ENCODE results near the gene DIS3L2.

DNA sequence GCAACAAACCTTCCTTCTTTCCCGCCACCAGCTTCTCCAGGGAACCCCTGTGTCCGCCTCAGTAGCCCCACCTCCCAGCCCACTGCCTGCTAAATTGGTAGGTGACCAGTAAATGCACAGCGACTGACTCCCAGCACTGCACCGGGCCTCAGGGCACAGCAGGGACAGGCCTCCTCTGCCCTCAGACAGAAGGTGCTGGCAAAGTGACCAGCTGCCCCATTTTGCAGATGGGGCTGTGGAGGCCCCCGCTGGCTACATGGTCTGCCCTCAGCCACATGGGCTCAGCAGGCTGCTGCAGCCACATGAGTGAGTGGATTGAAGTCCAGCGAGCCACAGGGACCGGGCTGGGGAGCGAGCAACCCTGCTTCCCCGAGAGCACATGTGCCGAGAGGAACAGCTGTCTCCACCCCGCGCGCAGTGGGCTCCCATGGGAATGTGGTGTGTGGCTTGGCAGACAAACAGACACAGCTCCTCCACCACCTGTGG is 27.6 kb upstream of the DIS3L2 start:
- TF ChIP-seq CSDC2 (CRISPR knock-in tag; IDR thresholded peaks at IDR 0.05) (no peak), ESRRG (CRISPR knock-in tag; IDR thresholded peaks at IDR 0.05) (no peak), SNAI2 (CRISPR knock-in tag; IDR thresholded peaks at IDR 0.05) (no peak)

All from SK-N-SH treated with all-trans-retinoic acid at 6 μM for 48 hours (cell line).